NCI-H748 (cell line): Measurements from ENCODE around the gene FAM131C.
A peak's percentile ranks its signal among the peaks of the same experiment; 100 is the strongest.
"Not testable (repeated sequence)": the region's sequence is repeated elsewhere in the genome, so short reads cannot be mapped to it uniquely, and the experiment has no call there.

ENCODE experiments used
- DNase-seq: peaks from one replicate; lab custom pipeline; 2025; ENCODE audit not compliant: unreplicated experiment; lab: John Stamatoyannopoulos, UW

Gene FAM131C

DNA sequence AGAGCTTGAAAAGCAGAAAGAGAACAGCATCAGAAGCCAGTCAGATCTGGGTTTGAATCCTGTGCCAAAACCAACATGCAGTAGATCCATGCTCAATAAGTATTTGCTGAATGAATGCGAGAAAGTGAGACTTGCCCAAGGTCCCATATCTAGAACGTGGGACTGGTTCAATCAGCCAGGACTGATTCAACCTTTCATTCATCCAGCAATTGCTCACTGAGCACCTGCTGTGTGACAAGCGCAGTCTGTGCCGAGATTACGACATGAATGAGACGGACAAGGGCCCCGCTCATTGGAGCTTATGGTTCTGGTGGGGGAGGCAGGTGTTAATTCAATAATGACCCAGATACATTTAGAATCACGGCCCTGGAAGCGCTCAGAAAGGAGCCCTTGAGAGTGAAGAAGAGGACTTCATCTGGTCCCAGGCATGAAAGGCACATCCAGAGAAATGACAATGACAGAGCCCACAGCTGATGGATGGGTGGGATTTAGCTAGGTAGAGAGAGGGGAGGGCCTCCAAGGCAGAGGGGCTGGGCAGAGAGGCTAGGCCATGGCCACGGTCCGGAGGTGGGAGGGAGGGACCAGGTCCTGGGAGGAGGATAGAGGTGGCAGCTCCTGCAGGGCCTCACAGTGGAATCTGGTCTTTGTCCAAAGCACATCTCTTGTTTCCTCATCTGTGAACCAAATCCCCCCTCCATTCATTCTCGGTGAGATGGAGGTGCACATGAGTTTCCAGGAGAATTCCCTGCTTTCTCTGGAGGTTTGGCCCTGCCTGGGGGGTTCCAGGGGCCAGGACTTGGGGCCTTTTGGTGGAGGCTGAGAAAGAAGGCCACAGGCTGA, 4.2 kb upstream of the FAM131C start:
- no peak for DNase-seq

DNA sequence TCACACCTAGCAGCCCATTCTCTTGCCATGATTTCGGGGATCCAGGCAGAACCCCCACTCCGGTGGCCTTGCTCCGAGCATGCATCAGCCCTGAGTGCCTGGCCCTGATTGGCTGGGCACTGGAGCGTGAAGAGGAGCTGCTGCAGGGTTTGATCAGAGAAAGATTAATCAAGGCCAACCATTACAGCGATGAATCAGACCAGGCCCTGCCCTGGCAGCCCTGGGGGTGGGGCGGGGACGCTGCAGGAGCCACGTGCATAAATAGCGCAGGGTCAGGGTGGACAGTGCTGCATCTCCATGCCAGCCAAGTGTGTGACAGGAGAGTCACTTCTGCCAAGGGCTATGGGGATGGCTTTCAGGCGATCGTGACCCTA, 3.4 kb upstream of the FAM131C start:
- no peak for DNase-seq

DNA sequence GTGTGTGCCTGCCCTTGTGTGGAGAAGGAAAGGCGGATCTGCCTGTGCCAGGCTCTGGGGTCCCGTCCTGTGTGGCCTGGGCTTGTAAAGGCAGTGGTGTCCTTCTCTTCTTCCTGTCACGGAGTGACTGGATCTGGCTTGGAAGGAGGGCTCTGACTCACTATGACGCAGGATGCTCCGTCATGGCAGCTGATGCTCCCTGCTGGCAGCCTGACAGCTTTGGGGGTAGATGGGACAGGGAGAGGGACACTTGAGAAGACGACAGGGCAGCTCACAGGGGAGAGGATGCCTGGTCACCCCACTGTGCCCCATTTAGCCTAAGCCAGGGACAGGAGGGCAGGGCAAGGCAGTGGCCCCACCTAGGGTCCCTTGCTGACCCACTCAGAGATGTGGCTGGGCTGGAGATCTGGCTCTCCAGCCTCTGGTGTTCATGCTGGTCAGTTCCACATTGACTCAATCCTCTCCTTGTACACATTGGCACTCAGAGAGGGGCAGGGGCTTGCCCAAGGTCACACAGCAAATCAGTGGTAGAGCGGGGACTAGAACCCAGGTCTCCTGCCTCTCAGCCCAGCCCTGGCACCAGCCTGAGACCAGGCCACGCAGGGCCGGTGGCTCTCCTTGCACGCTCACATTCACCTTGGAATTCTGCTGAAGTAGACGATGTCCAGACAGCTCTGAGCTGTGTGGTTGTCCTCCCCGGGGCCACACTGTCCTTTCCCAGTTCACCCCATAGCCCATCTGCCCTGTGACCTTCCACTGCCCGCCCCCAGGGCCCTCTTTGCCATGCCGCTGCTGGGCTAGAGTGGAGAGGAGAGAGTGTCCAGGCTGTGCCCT, 2.8 kb upstream of the FAM131C start:
- DNase-seq: no peak

DNA sequence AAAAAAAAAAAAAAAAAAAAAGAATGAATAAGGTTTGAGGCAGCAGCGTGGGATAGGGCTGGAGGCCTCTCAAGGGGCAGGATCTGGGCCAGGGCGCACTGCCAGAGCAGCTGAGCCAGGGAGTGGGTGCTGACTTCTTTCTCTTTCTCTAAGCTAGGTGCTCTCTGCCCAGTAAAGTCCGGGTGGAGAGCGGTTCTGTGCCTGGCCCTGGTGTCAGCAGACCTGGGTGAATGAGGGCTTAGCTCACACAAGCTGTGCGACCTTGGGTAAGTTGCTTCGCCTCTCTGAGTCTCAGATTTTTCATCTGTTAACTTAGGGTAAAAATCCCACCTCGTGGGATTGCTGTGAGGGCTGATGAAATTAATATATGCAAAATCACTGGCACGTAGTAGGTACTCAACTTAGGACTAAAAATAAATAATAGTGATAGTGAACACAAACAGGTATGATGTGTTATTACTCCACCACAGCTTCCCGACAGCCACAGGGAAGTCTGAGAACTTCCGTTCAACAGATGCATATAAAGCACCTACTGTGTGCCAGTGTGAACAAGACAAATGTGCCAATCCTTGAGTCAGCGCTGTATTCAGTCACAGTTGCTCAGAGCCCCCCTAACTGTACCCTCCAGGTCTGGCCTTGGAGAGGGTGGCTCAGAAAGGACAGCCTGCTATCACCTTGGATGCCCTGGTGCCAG, 2.0 kb upstream of the FAM131C start:
- DNase-seq: no peak

DNA sequence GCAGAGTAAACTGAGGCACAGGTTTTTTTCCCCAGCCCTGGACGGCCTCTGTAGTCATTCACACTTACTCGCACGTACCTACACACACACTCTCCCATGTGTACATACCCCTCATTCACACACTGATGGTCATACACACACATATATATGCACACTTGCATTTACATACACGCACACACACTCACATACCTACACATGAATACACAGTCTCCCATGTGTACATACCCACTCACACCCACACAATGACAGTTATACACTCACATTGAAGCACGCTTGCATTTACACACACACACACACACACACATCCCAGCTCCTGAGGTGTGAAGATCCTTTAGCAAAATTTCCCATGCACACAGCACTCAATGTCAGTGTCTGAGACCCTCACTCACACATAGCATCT, 766 bp upstream of the FAM131C start:
- DNase-seq: no peak

DNA sequence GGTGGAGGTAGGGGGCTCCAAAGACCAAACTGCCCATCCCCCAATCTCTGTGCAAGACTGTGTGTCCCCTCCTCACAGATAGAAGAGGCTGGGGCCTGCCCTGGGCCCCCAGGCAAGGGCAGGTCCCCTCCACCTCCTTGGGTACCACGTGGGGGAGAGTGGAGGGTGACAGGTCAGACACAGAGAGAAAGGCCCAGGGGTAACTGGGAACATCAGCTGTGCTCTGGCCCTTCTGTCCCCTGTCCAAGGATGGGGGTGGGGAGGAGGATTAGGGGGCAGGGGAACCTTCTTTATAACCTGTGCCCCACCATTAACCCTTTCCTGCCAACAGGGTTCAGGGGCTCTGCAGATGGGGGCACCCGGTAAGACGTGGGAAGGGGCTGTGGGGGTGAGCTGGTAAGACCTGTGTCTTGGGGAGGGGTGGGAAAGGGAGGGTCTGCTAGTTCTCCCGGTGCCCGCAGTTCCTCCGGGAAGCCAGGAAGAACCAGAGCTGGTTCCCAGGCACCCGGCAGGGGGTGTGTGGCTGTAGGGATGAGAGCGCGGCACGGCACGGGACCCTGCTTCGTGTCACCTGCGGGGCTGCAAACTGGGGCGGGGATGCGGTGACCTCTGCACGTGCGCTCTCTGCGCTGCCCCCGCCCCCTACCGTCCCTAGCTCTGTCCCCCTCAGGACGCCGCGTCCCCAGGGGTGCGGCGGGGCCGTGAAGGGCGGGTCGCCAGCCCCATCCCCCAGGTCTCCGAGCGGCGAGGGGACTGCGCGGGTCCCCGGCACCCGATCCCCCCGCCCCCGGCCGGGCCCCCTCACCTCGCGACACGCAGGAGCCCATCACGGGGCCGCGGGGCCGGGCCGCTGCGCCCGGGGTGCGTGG, 601 bp downstream of the FAM131C start:
- DNase-seq: peak; percentile 40

- no peak for DNase-seq
Observed at GRCh38 chr1:16072095-16072494, 1.4 kb downstream of the FAM131C start.

GRCh38 chr1:16071614-16072013, 1.8 kb downstream of the FAM131C start:
- DNase-seq: no peak

- no peak for DNase-seq
Observed at GRCh38 chr1:16070640-16071355, 2.7 kb downstream of the FAM131C start.

- no peak for DNase-seq
Observed at GRCh38 chr1:16068356-16069270, 4.8 kb downstream of the FAM131C start.

GRCh38 chr1:16067933-16068332, 5.5 kb downstream of the FAM131C start:
- DNase-seq: no peak

DNA sequence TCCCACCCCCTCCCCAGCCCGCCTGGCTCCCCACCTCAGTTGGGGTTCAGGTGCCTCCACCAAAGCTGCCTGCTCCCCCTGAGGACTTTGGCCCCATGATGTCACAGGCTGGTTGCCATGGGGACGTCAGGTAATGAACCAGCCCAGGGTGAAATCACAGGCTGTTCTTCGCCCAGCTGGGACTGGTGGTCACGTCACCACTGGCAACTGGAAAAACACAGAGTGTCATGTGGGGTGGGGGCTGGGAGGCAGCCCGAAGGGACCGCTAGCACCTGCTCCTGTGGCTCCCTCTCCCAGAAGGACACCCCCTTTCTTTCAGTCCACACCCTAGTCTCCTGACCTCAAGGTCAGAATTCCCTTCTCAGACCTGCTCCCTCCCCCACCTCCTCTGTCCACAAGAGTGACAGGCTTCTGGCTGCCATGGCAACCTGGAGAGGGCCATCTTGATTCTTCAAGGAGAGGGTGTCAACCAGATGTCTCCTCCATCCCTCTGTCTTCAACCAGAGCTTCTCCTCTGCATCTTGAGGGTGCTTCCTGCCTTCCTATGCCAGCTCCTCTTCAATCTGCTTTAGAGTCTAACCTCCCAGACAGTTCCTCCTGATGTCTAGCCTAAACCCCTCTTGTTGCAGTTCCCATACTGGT, 6.2 kb downstream of the FAM131C start:
- DNase-seq: peak; percentile 39

DNA sequence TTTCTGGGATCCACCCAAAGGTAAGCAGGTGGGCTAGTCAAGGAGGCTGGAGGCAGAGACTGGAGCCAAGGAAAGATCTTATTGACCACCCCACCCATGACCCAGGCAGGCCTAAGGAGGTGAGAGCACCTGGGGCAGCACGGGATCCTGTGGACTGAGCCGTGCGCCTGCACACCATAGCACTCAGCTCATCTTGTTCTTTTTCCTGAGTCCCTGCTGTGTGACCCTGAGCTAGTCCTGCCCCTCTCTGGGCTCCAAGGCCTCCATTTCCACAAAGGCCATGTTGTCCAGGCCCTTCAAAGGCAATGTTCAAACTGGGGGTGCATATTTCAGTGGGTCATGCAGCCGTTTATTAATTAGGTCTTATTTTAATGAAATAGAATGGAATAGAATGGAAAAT, 7.2 kb downstream of the FAM131C start:
- DNase-seq: no peak

DNA sequence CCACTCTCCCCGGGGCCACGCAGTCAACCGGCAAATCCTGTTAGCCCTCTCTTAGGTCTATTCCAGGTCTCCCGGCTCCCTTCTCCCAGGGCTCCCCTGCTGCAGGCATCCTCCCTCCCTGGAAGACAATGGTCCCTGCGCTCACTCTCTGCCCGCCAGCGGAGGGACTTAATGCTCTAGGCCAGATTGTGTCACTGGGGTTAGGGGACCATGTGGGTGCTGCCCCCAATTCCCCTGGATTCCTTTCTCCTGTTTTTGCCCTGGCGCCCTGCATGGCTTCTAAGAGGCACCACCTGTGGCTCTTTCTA, 8.2 kb downstream of the FAM131C start:
- DNase-seq: no peak

DNA sequence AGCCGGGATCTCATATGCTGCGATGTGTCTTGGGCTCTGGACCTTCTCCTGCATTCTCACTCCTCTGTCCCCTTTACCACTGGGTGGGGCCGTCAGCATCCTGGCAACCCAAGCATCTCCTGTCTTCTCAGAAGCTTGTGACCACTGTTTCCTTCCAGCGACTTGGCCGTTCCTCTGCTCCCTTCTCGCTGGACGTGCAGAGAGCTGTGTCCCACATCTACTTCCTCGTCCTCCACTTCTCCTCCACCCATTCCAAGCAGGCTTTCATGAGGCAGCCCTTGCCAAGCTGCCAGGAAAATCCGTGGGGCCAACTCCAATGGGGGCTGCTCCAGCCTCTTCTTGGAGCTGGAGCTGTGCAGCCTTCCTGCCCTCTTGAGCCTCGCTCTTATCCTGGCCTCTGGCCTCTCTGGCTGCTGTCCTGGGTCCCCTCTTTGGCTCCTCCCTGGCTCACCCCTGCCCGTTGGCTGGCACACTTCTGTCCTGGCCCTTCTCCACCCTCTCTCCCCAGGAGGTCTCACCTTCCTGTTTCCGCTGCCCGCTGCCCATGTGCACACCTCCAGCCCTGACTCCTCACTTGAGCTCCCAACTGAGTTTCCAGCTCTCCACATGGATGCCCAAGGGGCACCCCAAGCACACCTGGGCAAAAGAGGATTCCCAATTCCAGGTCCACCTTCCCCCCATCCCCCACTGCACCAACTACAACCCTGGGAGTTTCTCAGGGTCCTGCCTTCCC, 8.7 kb downstream of the FAM131C start:
- DNase-seq: no peak

DNA sequence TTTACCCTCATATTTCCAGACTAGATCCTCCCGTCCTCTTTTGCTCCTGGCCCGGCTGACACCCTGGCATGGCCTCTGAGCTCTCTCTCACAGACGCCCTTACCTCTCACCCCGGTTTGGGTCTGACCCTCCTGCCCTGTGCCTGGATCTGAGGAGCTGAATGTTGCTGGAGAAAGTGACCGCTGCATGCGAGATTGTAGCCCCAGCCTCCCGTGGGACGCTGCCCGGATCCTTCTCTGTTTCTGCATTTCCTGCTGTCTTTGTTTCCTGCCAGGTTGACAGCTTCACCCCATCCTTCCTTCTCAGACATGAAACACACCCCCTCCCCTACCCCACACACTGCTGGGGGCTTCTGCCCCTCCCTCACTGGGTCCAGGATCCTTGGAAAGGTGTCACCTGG, 9.5 kb downstream of the FAM131C start:
- DNase-seq: no peak

DNA sequence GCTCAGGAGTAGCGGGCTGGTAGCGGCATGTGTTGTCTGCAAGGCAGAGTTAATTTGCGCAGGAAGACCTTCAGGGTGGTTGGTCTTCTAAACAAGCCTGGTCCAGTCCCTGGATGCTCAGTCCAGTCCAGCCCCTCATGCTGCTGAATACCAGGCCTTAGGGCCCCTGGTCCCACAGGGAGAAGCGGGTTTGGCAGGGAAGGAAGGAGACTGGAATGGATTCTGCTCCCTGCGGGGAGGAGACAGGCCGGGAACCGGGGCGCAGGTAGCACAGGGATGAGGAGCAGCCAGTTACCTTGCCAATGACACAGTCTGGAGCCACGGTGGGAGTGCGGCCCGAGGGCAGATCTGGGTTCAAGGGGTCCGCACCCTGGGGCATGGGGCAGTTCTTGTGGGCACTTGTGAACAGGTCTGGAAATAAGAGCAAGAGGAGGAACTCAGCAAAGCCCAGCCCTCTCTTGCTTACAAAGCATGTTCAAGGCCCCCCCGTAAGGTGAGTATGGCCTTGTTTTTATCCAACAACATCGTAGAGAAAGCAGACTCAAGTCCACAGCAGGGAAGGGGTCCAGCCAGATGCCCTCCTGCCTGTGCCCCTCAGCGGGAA, 10.1 kb downstream of the FAM131C start:
- no peak for DNase-seq

GRCh38 chr1:16062687-16063075, 10.8 kb downstream of the FAM131C start:
- not testable (repeated sequence) for DNase-seq
